ENCODE data around the gene CACNA1F.
A peak's percentile ranks its signal among the peaks of the same experiment; 100 is the strongest.

The CACNA1F gene

GRCh38 chrX:49199315-49199595, 33.9 kb downstream of the CACNA1F start:
- no peak for DNase-seq (ENCODE audit: low read depth in 2 of 2)

- no peak for DNase-seq (ENCODE audit: low read depth in 2 of 2)
These were observed 34.4 kb downstream of the CACNA1F start for GRCh38 chrX:49198540-49199314.

- DNase-seq (ENCODE audit: low read depth in 2 of 2): no peak
These were observed 35.5 kb downstream of the CACNA1F start for GRCh38 chrX:49197543-49198087.

GRCh38 chrX:49193542-49193964, 39.6 kb downstream of the CACNA1F start:
- no peak for DNase-seq (ENCODE audit: low read depth in 2 of 2)

GRCh38 chrX:49192722-49193328, 40.3 kb downstream of the CACNA1F start:
- no peak for DNase-seq (ENCODE audit: low read depth in 2 of 2)

GRCh38 chrX:49191574-49192011, 41.5 kb downstream of the CACNA1F start:
- DNase-seq (ENCODE audit: low read depth in 2 of 2): no peak

GRCh38 chrX:49190821-49191573, 42.1 kb downstream of the CACNA1F start:
- DNase-seq (ENCODE audit: low read depth in 2 of 2): peak; percentile 57 to 64

GRCh38 chrX:49189606-49190005, 43.5 kb downstream of the CACNA1F start:
- no peak for DNase-seq (ENCODE audit: low read depth in 2 of 2)

GRCh38 chrX:49188468-49189076, 44.6 kb downstream of the CACNA1F start:
- no peak for DNase-seq (ENCODE audit: low read depth in 2 of 2)

GRCh38 chrX:49187526-49187925, 45.6 kb downstream of the CACNA1F start:
- DNase-seq (ENCODE audit: low read depth in 2 of 2): no peak

GRCh38 chrX:49187028-49187394, 46.1 kb downstream of the CACNA1F start:
- DNase-seq (ENCODE audit: low read depth in 2 of 2): no peak

GRCh38 chrX:49186125-49187027, 46.8 kb downstream of the CACNA1F start, which contains the start of gene PRICKLE3:
TSS of gene PRICKLE3 (minus strand) at chrX:49186373. CDS start at chrX:49186297, 76 bp downstream.
- DNase-seq (ENCODE audit: low read depth in 2 of 2): peak in 1 of 2 experiments; percentile 73

GRCh38 chrX:49184294-49185281, 48.6 kb downstream of the CACNA1F start:
- DNase-seq (ENCODE audit: low read depth in 2 of 2): peak in 1 of 2 experiments; percentile 44

- DNase-seq (ENCODE audit: low read depth in 2 of 2): no peak
These were observed 49.3 kb downstream of the CACNA1F start for GRCh38 chrX:49183701-49184281.

- DNase-seq (ENCODE audit: low read depth in 2 of 2): no peak
These were observed 53.8 kb downstream of the CACNA1F start for GRCh38 chrX:49179358-49179757.

- DNase-seq (ENCODE audit: low read depth in 2 of 2): no peak
These were observed 54.6 kb downstream of the CACNA1F start for GRCh38 chrX:49178537-49178936.

- DNase-seq (ENCODE audit: low read depth in 2 of 2): no peak
These were observed 55.2 kb downstream of the CACNA1F start for GRCh38 chrX:49177873-49178480.

GRCh38 chrX:49177338-49177833, 55.8 kb downstream of the CACNA1F start:
- DNase-seq (ENCODE audit: low read depth in 2 of 2): no peak
